SHP77 (cell line): ENCODE results near the gene PHF8.

Source experiments
- DNase-seq, 2 experiments: peaks; one replicate each; lab custom pipeline; 2025; lab: John Stamatoyannopoulos, UW

PHF8 gene

DNA sequence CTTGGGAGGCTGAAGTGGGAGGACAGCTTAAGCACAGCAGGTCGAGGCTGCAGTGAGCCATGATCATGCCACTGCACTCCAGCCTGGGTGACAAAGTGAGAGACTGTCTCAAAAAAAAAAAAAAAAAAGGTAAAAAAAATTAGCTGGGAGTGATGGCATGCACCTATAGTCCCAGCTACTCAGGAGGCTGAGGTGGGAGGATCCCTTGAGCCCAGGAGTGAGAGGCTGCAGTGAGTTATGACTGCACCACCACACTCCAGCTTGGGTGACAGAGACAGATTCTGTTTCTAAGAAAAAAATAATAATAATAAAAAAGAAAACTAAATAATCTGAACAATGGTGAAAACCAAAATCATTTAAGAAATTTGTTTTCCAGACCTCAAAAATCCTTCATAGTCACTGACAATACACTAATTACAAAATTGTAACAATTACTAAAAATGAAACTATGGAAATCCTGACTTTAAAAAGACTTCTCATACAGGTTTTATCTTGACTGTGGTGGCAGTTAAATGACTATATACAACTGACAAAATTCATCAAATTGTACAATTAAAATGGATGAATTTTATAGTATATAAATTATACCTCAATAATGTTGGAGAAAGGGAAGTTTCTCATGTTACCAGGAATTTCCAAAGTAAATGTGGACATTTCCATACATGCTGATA, 31.3 kb downstream of the PHF8 start:
- no peak for DNase-seq

DNA sequence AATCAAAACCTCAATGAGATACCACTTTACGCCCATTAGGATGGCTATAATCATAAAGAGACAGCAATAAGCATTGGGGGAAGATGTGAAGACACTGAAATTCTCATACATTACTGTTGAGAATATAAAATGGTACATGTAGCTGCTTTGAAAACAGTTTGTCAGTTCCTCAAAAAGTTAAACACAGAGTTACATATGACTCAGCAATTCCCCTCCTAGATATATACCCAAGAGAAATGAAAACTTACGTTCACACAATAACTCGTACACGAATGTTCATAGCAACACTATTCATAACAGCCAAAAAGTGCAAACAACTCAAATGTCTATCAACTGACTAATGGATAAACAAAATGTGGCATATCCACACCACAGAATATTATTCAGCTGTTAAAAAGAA, 36.6 kb downstream of the PHF8 start:
- no peak for DNase-seq

DNA sequence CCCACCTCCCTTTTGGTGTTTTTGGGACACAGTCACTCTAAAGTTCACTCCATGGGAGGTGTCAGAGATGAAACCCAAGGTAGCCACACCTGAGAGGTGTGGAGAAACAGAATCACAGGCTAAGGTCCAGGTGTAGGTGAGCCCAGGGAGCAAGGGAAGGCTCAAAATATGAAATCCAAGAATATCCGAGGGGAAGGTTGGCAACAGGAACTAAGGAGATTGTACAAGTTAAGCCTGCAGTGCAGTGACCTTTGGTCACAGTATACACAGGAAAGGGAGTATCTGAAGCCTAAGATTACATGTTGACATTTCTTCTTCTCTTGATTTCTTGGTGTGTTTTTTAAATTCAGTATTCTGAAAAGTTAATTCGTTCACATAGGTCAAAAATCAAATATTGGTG, 46.5 kb downstream of the PHF8 start:
- no peak for DNase-seq

DNA sequence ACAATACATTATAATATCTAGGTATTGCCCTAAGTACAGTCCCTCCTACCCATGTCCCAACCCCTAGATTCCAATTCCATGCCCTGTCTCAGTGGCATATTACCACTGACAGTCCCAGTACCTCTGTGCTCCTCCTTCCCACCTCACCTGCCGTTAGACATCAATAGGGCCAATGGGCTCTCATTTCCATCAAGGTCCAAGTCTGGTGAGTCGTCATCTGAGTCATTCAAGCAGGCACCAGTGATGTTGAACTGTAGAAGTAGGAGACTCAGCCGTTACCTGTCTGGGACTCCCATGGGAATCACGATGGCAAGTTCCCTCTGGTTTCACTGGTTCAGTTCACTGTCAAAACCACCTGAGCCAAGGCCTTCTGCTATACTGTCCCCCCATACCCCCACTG, 51.7 kb downstream of the PHF8 start:
- no peak for DNase-seq

DNA sequence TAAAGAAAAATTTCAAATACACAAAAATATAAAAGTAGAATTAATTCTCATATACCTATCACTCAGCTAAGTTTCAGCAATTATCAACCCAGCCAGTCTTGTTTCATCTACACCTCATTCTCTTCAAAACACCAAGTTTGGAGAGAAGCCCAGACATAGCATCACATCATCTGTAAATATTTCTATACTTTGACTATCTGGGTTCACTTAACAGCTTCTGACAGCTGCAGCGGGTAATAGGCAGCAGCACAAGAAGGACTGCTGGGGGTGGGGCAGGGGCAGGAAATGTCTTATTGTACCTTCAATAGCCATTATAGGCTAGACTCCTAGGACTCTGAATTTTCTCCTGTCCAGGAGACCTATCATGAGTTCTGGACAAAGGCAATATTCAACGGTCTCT, 54.1 kb downstream of the PHF8 start:
- DNase-seq: no peak

DNA sequence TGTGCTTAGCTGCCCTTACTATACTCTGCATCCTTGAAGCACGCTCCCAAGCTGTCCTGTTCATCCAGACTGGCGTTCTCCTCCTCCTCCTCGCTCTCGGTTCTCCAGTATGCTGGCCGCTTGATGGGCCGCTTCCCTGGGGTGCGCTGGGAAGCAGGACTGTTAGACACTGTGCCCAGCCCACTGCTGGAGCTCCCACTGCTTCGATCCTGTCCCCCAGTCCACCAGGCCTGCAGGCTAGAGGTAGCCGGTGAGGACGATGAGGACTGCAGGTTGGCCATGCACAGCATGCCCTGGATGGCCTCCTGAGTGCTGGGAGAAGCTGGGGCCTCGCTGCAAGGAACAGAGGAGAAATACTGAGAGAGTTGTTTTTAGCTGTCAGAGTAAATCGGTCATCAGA, 59.4 kb downstream of the PHF8 start:
- no peak for DNase-seq

DNA sequence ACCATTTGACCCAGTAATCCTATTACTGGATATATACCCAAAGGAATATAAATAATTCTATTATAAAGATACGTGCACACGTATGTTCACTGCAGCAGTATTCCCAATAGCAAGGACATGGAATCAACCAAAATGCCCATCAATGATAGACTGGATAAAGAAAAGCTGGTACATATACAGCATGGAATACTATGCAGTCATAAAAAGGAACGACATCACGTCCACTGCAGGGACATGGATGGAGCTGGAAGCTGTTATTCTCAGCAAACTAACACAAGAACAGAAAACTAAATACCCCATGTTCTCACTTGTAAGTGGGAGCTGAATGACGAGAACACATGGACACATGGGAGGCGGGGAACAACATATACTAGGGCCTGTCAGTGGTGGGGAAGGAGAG, 69.7 kb downstream of the PHF8 start:
- no peak for DNase-seq

DNA sequence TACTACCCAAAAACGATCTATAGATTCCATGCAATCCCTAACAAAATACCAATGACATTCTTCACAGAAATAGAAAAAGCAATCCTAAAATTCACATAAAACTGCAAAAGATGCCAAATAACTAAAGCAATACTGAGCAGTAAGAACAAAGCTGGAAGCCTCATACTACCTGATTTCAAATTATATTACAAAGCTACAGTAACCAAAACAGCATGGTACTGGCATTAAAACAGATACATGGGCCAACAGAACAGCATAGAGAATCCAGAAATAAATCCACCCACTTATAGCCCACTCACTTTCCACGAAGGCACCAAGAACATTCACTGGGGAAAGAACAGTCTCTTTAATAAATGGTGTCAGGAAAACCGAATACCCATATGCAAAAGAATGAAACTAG, 74.7 kb downstream of the PHF8 start:
- DNase-seq: no peak

DNA sequence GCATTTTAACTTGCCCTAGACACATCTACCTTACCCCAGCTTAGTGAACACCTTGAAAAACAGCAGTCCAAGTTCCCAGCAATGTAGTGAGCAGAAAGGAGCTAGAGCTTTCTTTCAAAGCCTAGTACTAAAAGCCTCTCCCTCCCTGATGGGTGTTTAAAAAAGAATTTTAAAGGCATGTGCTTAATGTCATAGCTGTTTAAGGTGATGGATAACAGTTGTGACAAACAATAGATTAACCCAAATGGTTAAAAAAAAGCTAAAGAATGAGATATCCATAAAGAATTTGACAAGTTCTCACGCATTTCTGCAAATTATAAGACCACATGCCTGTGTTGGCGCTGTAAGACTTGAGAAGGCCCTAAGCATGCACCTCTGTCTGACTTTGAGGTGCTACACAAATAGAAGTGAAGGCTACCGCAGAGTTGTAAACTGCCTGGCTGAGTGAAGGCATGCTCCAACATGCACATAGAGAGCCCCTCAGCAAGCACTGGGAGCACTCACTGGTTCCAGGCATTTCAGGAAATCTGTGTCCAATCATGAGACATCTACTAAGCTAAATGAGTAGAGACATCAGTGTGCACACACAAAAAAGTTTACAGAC, 94.0 kb downstream of the PHF8 start:
- no peak for DNase-seq

DNA sequence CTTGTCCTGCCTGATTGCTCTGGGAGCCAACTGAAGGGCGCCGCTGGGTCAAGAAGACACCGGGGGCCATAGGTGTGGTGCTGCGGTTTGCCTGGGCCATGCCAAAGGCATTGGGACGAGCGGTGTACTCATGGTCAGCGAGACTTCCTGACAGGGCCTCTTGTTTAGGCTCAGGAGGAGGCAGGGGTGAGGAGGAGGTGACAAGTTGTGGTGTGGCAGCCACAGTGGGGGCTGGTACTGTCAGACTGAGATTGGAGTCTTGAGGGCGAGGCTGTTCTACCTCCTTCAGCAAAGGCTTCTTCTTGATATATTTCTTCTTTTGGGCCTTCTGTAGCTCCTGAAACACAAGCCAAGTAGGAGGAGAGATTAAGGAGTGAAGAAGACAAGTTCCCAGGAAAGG, 104.1 kb downstream of the PHF8 start:
- DNase-seq: no peak

DNA sequence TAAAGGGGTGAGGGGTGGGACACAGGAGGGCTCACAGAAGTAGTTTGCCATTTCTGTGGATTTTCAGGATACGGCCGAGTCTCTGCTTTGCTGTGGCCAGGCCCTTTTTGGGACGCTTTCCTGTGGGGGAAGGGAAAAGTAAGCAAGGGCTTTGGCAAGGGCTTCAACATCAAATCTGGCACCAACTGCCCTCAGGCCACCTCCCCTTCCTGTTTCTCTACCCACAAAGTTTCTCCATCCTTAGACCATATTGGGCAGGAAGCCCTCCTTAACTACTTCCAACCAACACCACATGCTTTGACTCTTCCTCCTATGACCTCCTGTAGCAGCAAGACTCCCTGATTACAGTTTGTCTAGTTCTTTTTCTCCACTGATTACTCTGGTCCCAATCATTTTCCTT, 105.1 kb downstream of the PHF8 start:
- DNase-seq: no peak

DNA sequence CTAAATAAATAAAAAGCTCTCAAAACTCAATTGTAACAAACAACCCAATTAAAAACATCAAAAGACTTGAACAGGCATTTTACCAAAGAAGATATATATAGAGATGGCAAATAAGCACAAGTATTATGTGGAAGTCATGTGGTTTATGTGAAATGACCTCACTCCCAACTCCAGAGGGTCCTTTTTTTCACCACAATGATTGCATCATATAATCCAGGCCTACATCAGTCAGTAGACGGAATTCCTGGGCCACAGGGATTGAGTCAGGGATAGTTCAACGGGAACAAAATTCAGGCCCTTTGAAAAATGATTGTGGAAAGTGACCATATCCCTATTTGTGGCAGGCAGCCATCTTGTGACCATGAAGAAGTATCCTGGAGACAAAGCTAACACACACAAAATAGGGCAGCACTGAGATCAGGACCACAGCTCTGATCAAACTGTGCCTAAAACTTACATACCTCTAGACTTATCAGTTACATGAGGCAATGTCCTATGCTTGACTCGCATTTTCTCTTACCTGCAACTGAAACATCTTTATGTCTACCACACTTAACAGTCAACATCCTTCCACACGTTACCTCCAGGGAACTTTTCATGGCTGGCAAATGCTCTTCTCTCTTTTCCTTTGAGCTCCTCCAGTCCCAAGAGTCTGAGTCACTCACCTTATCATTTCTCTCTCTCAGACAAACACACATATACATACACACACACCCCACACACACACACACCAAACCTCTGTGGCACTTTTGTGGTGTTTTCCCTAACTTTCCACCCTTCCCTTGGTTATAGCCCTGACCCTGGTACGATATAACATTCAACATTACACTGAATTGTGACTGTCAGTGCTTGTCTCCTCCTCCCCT, 113.5 kb downstream of the PHF8 start:
- DNase-seq: no peak

DNA sequence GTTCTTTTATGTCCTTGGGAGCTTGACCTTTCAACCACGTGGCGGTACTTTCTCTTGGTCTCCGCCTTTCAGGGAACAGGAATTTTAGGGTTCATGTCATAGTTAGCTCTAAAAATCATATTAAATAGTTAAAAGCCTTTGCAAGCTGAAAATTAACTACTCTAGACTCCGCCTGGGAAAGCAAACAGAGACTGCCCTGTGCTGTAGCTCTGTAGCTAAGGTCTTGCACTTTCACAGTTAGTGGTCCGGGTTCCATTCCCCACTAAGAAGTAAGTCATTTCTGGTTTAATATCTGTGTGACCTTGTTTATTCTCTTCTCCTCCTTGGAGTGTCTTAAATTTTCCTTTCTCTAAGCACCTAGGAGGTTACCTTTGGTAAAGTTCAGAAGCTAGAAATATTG, 118.2 kb downstream of the PHF8 start:
- no peak for DNase-seq

DNA sequence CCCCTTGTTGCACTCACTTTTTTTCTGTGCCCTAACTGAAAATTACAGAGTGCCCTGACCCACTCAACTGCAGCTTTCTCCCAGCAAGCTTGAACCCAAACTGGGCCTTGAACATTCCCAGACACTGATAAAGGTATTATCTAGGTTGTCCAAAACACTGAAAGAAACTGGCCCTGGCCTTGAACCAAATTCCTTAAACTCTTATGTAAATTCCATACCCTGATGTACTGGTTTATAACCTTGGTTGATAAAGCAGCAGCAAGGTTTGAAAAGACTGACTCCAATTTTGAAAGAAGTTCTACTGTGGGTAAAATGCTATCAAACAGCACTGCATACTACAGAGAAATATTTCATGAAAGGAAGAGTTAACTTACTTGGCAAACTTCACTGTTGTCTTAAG, 125.6 kb downstream of the PHF8 start:
- DNase-seq: no peak

DNA sequence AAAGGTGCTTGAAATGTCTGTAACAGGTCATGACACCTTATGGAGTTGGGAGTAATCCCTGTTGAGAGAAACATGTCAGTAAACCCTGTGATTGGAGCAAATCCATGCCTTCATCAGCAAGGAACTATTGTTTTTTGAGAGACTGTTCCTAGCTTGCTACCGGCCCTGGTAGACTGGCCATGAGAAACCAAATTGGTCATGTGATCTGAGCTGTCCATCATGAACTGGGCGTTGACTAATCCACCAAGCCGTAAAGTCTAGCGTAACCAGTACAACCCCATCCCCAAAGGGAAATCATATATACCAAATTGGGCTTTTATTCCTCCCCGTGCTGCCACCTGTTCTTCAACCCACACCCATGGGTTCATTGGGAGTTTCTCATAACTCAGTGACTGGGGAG, 143.7 kb downstream of the PHF8 start:
- no peak for DNase-seq

DNA sequence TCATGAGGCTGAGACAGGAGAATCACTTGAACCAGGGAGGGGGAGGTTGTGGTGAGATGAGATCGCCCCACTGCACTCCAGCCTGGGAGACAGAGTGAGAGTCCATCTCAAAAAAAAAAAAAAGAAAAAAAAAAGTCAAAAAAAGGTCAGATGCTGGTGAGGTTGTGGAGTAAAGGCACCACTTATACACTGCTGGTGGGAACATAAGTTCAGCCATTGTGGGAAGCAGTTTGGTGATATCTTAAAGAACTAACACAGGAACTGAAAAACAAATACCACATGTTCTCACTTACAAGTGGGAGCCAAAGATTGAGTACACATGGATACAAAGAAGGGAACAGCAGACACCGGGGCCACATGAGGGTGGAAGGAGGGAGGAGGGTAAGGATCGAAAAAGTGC, 149.0 kb downstream of the PHF8 start:
- DNase-seq: no peak
